Esophagus squamous epithelium (tissue), 5 donors: ENCODE measurements around the gene AASDHPPT. TPM values are rescaled to one million over a fixed set of nuclear protein-coding genes. Genes with fewer than 3 reads are reported as not detected.

ENCODE experiments used
- DNase-seq: peaks from one replicate; lab custom pipeline; 2025; lab: John Stamatoyannopoulos, UW
- H3K27ac ChIP-seq, 4 donors: fragments of 200-600 bp; sonication (generic); one replicate each; pipeline ENCODE4 v1.5.1; 2016 to 2019; ENCODE audit warnings: mild to moderate bottlenecking in 1 of 4
- H3K27me3 ChIP-seq, 4 donors: fragments of 200-600 bp; sonication (generic); 1 replicate in 3 of 4; 2 replicates in 1 of 4; pipeline versions ENCODE4 v1.5.1 to v1.6.0; 2017 to 2021; ENCODE audit warnings: antibody characterized with exemption in 1 of 4
- H3K36me3 ChIP-seq, 3 donors: fragments of 200-600 bp; sonication (generic); one replicate each; pipeline ENCODE4 v1.5.1; 2016 to 2019
- H3K4me1 ChIP-seq, 3 donors: fragments of 200-600 bp; sonication (generic); one replicate each; pipeline ENCODE4 v1.5.1; 2017 to 2019
- H3K4me3 ChIP-seq, 4 donors: fragments of 200-600 bp; sonication (generic); 1 replicate in 3 of 4; 2 replicates in 1 of 4; pipeline ENCODE4 v1.5.1; 2016 to 2019; ENCODE audit warnings: mild to moderate bottlenecking in 2 of 4, moderate library complexity in 1 of 4
- H3K9me3 ChIP-seq, 3 donors: fragments of 200-600 bp; sonication (generic); one replicate each; pipeline ENCODE4 v1.5.1; 2016 to 2019
- CTCF ChIP-seq, 6 experiments: fragments of 450-650 bp in 4 of 6; fragments of 200-600 bp in 2 of 6; sonication (generic) in 2 of 6; IDR thresholded peaks; one replicate each; pipeline ENCODE4 v1.5.1; 2016 to 2019; ENCODE audit warnings: antibody characterized with exemption in 6 of 6, mild to moderate bottlenecking in 4 of 6, moderate library complexity in 4 of 6
- POLR2A ChIP-seq, 4 donors: fragments of 450-650 bp; IDR thresholded peaks; one replicate each; pipeline ENCODE4 v1.6.1; 2017; ENCODE audit warnings: antibody characterized with exemption in 4 of 4, mild to moderate bottlenecking in 4 of 4, moderate library complexity in 3 of 4
- WGBS, 2 donors: methylation state at CpG; one replicate each; pipeline ENCODE4 v1.1.5; 2018; 5-methylcytosine and 5-hydroxymethylcytosine counted together
- intact Hi-C: fragments of 100-400 bp; cut with DNase I; formaldehyde crosslinking; loops from one replicate; pipeline ENCODE4 v1.15.0; 2022
- total RNA-seq, 4 donors: library from RNA; depleted of rRNA; stranded (reverse); fragments of >200 nt; gene quantifications; one replicate each; pipeline ENCODE4 v1.1.0, GENCODE V29; 2016
- donor health status: DM: yes; HTN: yes; CAD: no.

The AASDHPPT gene
- total RNA-seq, 4 donors from 2014 or later, result 21.7 to 41.6 (median 33.1) TPM

- peaks cover 0 to 49% (median 0%) of the 10 kb centered on the region in 3 donors for H3K36me3 ChIP-seq
- H3K4me3 ChIP-seq, result no peak overlapping the region
- no peaks in the 10 kb centered on the region for H3K9me3 ChIP-seq
- no peak for TF ChIP-seq POLR2A (IDR thresholded peaks at IDR 0.05)
- no peak for TF ChIP-seq CTCF (IDR thresholded peaks at IDR 0.05)
- intact Hi-C loops, result no loop called here
- H3K27ac ChIP-seq, result peak overlapping the region in 2 of 4 donors; percentile 15 to 36
- peaks cover 11 to 80% (median 19%) of the 10 kb centered on the region in 3 donors for H3K4me1 ChIP-seq
- no peak for DNase-seq
- WGBS, 2 donors, result 57 to 63% methylated on average over 2 of the region's 2 CpGs
- H3K27me3 ChIP-seq, result no peaks in the 10 kb centered on the region
Measured at GRCh38 chr11:106086850-106087249, 9.4 kb downstream of the AASDHPPT start.

DNA sequence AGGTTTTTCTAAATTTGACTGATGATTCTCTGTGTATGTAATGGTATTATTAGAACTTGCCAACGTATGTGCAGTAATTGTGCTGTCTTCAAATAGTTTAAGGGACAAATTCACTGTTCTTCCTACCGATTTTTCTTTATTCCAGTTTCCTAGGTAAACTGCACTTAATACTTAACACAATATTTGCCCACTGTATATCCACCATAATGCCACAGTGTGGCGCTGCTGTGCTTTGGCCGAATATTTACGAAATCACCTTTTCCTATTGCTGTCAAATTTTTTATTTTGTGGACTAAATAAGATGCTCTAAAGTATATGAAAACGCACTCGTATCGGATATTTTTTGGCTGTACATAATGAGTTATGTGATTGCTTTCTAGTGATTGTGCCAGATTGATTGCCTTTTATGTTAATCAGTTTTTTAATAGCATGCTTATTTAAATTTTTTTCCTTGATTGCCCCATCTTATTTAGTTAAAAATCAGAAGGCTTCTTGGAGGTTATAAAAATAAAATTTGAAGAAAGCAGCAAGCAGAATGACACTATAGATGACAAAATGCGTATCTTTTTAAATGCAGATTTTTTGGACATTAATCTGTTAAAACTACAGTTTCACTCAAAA lies 10.5 kb downstream of the AASDHPPT start:
- Histone ChIP-seq H3K36me3 (peaks cover 0 to 49% (median 0%) of the 10 kb centered on the region in 3 donors), H3K4me1 (peaks cover 12 to 74% (median 14%) of the 10 kb centered on the region in 3 donors), H3K27me3 (no peaks in the 10 kb centered on the region), H3K27ac (peak overlapping the region in 2 of 4 donors; percentile 15 to 36), H3K9me3 (no peaks in the 10 kb centered on the region), H3K4me3 (no peak overlapping the region)
- intact Hi-C loops, result no loop called here
- 24 to 33% methylated on average over 9 of the region's 9 CpGs for WGBS, 2 donors
- TF ChIP-seq POLR2A (IDR thresholded peaks at IDR 0.05) (no peak), CTCF (IDR thresholded peaks at IDR 0.05) (peak; percentile 52 to 91 (median 80))
- no peak for DNase-seq

DNA sequence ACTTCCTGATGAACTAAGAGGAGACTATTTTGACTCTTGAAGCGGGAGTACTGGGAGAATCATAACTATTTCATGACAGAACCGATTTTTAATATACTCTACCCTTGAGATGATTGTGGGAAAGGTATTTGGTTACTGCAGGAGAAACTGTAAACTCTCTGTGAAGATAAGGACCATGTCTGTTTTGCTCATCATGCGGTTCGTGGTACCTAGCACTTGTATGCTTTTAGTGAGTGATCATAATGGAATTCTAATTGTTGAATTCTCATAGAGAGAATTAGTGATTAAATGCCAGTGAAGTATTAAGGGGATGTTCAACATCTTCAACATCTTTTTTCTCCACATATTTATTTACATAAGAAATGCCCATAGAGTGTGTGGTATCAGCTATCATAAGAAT lies 11.4 kb downstream of the AASDHPPT start:
- Histone ChIP-seq H3K4me3 (no peak overlapping the region), H3K27ac (no peak overlapping the region), H3K9me3 (no peaks in the 10 kb centered on the region), H3K36me3 (peaks cover 0 to 55% (median 0%) of the 10 kb centered on the region in 3 donors), H3K27me3 (no peaks in the 10 kb centered on the region), H3K4me1 (peaks cover 12 to 69% (median 13%) of the 10 kb centered on the region in 3 donors)
- intact Hi-C loops, result no loop called here
- TF ChIP-seq POLR2A (IDR thresholded peaks at IDR 0.05), result no peak
- TF ChIP-seq CTCF (IDR thresholded peaks at IDR 0.05), result no peak
- 79 to 82% methylated on average over 4 of the region's 4 CpGs for WGBS, 2 donors
- DNase-seq, result no peak

- H3K36me3 ChIP-seq, result peaks cover 0 to 57% (median 4%) of the 10 kb centered on the region in 3 donors
- no peak for DNase-seq
Measured at GRCh38 chr11:106091480-106092123, 14.1 kb downstream of the AASDHPPT start.

More at GRCh38 chr11:106091480-106092123, 14.1 kb downstream of the AASDHPPT start:
- no peak overlapping the region for H3K4me3 ChIP-seq
- peaks cover 12 to 56% (median 13%) of the 10 kb centered on the region in 3 donors for H3K4me1 ChIP-seq
- WGBS, 2 donors, result 28 to 39% methylated on average over 3 of the region's 3 CpGs
- H3K27ac ChIP-seq, result peak overlapping the region in 3 of 4 donors; percentile 19 to 31 (median 28)
- H3K9me3 ChIP-seq, result no peaks in the 10 kb centered on the region
- intact Hi-C loops, result no loop called here
- no peaks in the 10 kb centered on the region for H3K27me3 ChIP-seq
- TF ChIP-seq CTCF (IDR thresholded peaks at IDR 0.05) (no peak), POLR2A (IDR thresholded peaks at IDR 0.05) (no peak)
